ENCODE measurements around the gene SLC6A6.

GRCh38 chr3:14460342-14461005 lies 58.1 kb downstream of the SLC6A6 start:
- TF ChIP-seq CTCF (IDR thresholded peaks at IDR 0.05) (no peak), POLR2AphosphoS5 (IDR thresholded peaks at IDR 0.05) (peak; percentile 38 to 81 (median 69)), POLR2A (IDR thresholded peaks at IDR 0.05) (no peak)

Measured in stomach (tissue), 4 donors.